Caco-2 (cell line): ENCODE data around the gene GRB10. TPM values are rescaled to one million over a fixed set of nuclear protein-coding genes. Genes with fewer than 3 reads are reported as not detected.

Experiments
- BruUV-seq: library from RNA; stranded (reverse); fragments of 400-500 nt; replicated peaks from 2 replicates; lab custom pipeline; 2021; lab: Mats Ljungman, UMichigan
- CTCF ChIA-PET: fragments of 300-600 bp; sonication (Branson Sonifier 250); formaldehyde crosslinking; loops from one replicate; lab custom pipeline; 2022; ENCODE audit warnings: antibody characterized with exemption; lab: Charles Lee
- POLR2A ChIA-PET: fragments of 300-600 bp; sonication (Branson Sonifier 250); formaldehyde crosslinking; loops from one replicate; lab custom pipeline; 2022; ENCODE audit warnings: antibody characterized with exemption; lab: Charles Lee
- DNase-seq, 2 experiments: peaks; one replicate each; pipeline versions ENCODE4 v3.0.0 to v3.0.0-alpha.2; 2020 to 2022
- H3K27me3 ChIP-seq: replicated peaks from 2 replicates; pipeline ENCODE4 v1.6.0; 2011; ENCODE audit warnings: low read length; ENCODE audit not compliant: control insufficient read depth, insufficient read depth
- H3K36me3 ChIP-seq: 2 replicates; pipeline ENCODE4 v1.5.1; 2011; ENCODE audit warnings: low read length; ENCODE audit not compliant: control insufficient read depth, insufficient read depth
- H3K4me1 ChIP-seq: fragments of 250-450 bp; sonication (Bioruptor Pico); 2 replicates; pipeline ENCODE4 v1.5.1; 2020; ENCODE audit warnings: mild to moderate bottlenecking
- H3K4me3 ChIP-seq: 2 replicates; pipeline ENCODE4 v1.5.1; 2011; ENCODE audit warnings: low read depth, mild to moderate bottlenecking, control low read depth, low read length
- H3K9me3 ChIP-seq: fragments of 250-450 bp; sonication (Bioruptor Pico); 2 replicates; pipeline ENCODE4 v1.5.1; 2020; ENCODE audit warnings: mild to moderate bottlenecking, moderate library complexity
- H3K27ac Mint-ChIP-seq: one replicate; pipeline ENCODE4 v1.8.0; 2022; ENCODE audit warnings: mixed read lengths; ENCODE audit not compliant: unreplicated experiment
- H3K27me3 Mint-ChIP-seq: one replicate; pipeline ENCODE4 v1.8.0; 2022; ENCODE audit warnings: mixed read lengths; ENCODE audit not compliant: insufficient read depth, unreplicated experiment
- H3K36me3 Mint-ChIP-seq: one replicate; pipeline ENCODE4 v1.8.0; 2022; ENCODE audit warnings: mild to moderate bottlenecking, mixed read lengths; ENCODE audit not compliant: insufficient read depth, unreplicated experiment
- H3K4me1 Mint-ChIP-seq: one replicate; pipeline ENCODE4 v1.8.0; 2022; ENCODE audit warnings: low read depth, mixed read lengths; ENCODE audit not compliant: unreplicated experiment
- H3K4me3 Mint-ChIP-seq: one replicate; pipeline ENCODE4 v1.8.0; 2022; ENCODE audit warnings: mild to moderate bottlenecking, moderate library complexity, mixed read lengths; ENCODE audit not compliant: unreplicated experiment
- H3K9me3 Mint-ChIP-seq: one replicate; pipeline ENCODE4 v1.8.0; 2022; ENCODE audit warnings: mixed read lengths; ENCODE audit not compliant: unreplicated experiment
- intact Hi-C: fragments of 100-400 bp; cut with micrococcal nuclease; formaldehyde crosslinking; loops from one replicate; pipeline ENCODE4 v1.10.0; 2022; ENCODE audit not compliant: unreplicated experiment
- total RNA-seq: library from RNA; stranded (reverse); gene quantifications from 2 replicates; pipeline ENCODE4 v1.2.3, GENCODE V29; 2022
- TF ChIP-seq, protein P1 (sequence below), 2 experiments: fragments of 200-600 bp in 1 of 2; IDR thresholded peaks; 1 replicate in 1 of 2; 2 replicates in 1 of 2; pipeline versions ENCODE4 v1.5.1 to v1.8.0; 2011 to 2022; ENCODE audit warnings: antibody characterized with exemption in 1 of 2, control low read depth in 1 of 2, inconsistent platforms in 1 of 2, low read depth in 1 of 2, low read length in 1 of 2, mild to moderate bottlenecking in 1 of 2, moderate library complexity in 1 of 2; ENCODE audit not compliant: insufficient read depth in 1 of 2, severe bottlenecking in 1 of 2, unreplicated experiment in 1 of 2

The GRB10 gene
- total RNA-seq, 1 experiment from 2014 or later: 79.3 TPM

DNA sequence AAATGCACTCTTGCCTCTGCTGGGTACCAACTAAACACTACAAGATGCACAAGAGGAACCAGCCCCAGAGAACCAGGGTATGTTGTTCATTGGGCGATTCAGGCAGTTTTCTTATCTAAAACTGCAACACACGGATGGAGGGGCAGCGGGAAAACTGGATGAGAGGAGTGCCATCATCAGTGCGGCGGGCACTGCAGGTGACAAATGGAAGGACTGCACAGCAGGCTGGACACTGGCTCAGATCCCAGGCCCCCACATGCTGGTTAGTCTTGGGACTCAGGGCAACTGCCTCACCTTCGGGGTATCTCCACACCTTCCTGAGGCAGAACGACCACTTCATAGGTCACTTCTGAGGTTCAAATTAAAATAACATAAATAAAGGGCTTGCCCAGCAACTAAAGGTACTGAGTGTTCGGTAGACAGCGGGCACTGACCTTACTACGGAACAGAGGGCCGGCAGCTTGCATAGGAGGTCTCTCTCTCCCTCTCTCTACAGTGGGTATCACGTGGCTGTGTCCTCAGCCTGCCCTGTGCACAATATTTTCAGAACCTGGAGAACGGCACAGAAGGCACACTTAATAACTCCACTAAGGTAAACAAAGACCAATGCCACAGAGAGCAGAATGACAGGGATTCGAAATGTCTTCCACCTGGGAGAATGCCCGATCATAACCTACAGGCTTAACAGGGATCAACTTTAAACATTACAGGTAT is 72.1 kb downstream of the GRB10 start:
- no peaks in the 10 kb centered on the region for H3K4me1 ChIP-seq
- no peak for DNase-seq
- no peak overlapping the region for H3K27ac Mint-ChIP-seq
- H3K27me3 Mint-ChIP-seq: no peaks in the 10 kb centered on the region
- no peaks in the 10 kb centered on the region for H3K36me3 ChIP-seq
- H3K27me3 ChIP-seq: no peaks in the 10 kb centered on the region
- no peak overlapping the region for H3K4me3 ChIP-seq
- intact Hi-C loops: no loop called here
- BruUV-seq: no TSS peak
- H3K36me3 Mint-ChIP-seq: peaks cover 10% of the 10 kb centered on the region
- TF ChIP-seq, protein P1, sequence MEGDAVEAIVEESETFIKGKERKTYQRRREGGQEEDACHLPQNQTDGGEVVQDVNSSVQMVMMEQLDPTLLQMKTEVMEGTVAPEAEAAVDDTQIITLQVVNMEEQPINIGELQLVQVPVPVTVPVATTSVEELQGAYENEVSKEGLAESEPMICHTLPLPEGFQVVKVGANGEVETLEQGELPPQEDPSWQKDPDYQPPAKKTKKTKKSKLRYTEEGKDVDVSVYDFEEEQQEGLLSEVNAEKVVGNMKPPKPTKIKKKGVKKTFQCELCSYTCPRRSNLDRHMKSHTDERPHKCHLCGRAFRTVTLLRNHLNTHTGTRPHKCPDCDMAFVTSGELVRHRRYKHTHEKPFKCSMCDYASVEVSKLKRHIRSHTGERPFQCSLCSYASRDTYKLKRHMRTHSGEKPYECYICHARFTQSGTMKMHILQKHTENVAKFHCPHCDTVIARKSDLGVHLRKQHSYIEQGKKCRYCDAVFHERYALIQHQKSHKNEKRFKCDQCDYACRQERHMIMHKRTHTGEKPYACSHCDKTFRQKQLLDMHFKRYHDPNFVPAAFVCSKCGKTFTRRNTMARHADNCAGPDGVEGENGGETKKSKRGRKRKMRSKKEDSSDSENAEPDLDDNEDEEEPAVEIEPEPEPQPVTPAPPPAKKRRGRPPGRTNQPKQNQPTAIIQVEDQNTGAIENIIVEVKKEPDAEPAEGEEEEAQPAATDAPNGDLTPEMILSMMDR (IDR thresholded peaks at IDR 0.05; ENCODE audit: insufficient read depth in 1 of 2, low read depth in 1 of 2, low read length in 1 of 2, severe bottlenecking in 1 of 2, unreplicated experiment in 1 of 2): no peak
- POLR2A ChIA-PET: no interaction called here
- CTCF ChIA-PET: no interaction called here
- 0 out of 2 replicates have a peak, but pooled peaks cover 3% of the 10 kb centered on the region for H3K9me3 ChIP-seq
- peaks cover 7% of the 10 kb centered on the region for H3K4me1 Mint-ChIP-seq
- no peaks in the 10 kb centered on the region for H3K9me3 Mint-ChIP-seq
- no peak overlapping the region for H3K4me3 Mint-ChIP-seq

GRCh38 chr7:50709151-50709550 is 73.5 kb downstream of the GRB10 start:
- H3K4me3 ChIP-seq: no peak overlapping the region
- no peaks in the 10 kb centered on the region for H3K4me1 ChIP-seq
- peaks cover 10% of the 10 kb centered on the region for H3K36me3 Mint-ChIP-seq
- BruUV-seq: no TSS peak
- H3K9me3 Mint-ChIP-seq: no peaks in the 10 kb centered on the region
- H3K4me3 Mint-ChIP-seq: no peak overlapping the region
- peaks cover 7% of the 10 kb centered on the region for H3K4me1 Mint-ChIP-seq
- intact Hi-C loops: no loop called here
- ChIA-PET CTCF (no interaction called here), POLR2A (no interaction called here)
- TF ChIP-seq, protein P1 (IDR thresholded peaks at IDR 0.05; ENCODE audit: insufficient read depth in 1 of 2, low read depth in 1 of 2, low read length in 1 of 2, severe bottlenecking in 1 of 2, unreplicated experiment in 1 of 2): no peak
- no peaks in the 10 kb centered on the region for H3K27me3 ChIP-seq
- DNase-seq: no peak
- H3K27ac Mint-ChIP-seq: no peak overlapping the region
- H3K36me3 ChIP-seq: no peaks in the 10 kb centered on the region
- H3K27me3 Mint-ChIP-seq: no peaks in the 10 kb centered on the region
- H3K9me3 ChIP-seq: 0 out of 2 replicates have a peak, but pooled peaks cover 3% of the 10 kb centered on the region

DNA sequence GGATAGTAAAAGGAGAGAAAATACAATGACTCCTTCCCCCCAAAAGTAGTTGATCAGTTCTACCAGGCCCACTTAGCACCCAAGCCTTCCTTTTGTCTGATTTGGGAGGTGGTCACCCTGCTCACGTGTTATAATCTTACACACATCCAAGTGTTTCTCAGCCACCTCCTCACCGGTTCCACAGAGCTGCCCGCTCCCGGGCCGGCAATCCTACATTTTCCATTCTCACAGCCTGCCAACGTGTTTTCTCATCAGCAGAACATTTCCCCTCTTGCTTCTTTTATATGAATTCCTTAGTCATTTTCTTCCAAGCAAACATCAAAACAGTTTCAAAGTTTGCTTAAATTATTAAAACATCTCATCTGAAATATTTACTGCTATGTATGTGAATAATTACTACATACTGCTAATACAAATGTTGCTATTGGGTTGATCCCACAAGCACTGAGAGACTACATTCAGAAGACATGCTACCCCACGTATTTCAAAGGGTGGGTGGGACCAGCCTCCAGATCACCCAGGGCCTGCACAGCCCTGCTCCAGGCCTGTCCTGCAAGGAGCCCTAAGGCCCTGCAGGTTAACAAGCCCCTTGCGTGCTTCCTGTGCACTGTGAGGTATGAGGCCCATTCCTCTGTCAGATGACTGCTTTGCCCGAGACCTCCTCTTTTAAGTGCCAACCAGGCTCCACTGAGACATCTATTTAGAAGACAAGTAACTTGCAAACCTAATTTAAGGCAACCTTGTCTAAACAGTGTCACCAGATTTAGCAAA is 75.3 kb downstream of the GRB10 start:
- Mint-ChIP-seq H3K27me3 (no peaks in the 10 kb centered on the region), H3K36me3 (peaks cover 10% of the 10 kb centered on the region), H3K4me3 (no peak overlapping the region), H3K4me1 (peaks cover 7% of the 10 kb centered on the region), H3K9me3 (no peaks in the 10 kb centered on the region), H3K27ac (no peak overlapping the region)
- Histone ChIP-seq H3K9me3 (0 out of 2 replicates have a peak, but pooled peaks cover 3% of the 10 kb centered on the region), H3K27me3 (no peaks in the 10 kb centered on the region), H3K4me3 (no peak overlapping the region), H3K36me3 (no peaks in the 10 kb centered on the region), H3K4me1 (no peaks in the 10 kb centered on the region)
- intact Hi-C loops: no loop called here
- CTCF ChIA-PET: no interaction called here
- POLR2A ChIA-PET: no interaction called here
- no TSS peak for BruUV-seq
- TF ChIP-seq, protein P1 (IDR thresholded peaks at IDR 0.05; ENCODE audit: insufficient read depth in 1 of 2, low read depth in 1 of 2, low read length in 1 of 2, severe bottlenecking in 1 of 2, unreplicated experiment in 1 of 2): no peak
- DNase-seq: no peak
